Measurements from ENCODE around the gene MARCHF5.

Gene MARCHF5

DNA sequence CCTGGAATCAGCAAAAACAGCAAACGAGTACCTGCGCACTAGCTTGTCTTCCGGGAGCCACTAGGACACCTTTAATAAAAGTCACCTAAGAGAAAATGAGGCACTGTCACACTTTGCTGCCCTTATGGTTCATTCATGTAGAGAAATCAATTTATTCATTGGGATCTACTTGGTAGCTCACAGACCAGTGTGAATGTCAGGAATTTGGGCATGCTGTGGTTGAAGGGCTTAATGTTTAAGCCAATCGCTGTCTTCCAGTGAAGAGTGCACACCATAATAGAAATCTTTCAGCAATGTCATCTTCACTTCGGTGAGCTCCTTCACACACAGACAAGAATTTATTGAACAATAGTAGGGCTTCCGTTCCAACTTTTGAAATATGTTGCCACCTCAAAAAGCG lies 65.1 kb downstream of the MARCHF5 start:
- Histone ChIP-seq H3K27me3 (no peaks in the 10 kb centered on the region), H3K9me3 (no peaks in the 10 kb centered on the region), H3K4me1 (ENCODE audit: control insufficient read depth in 1 of 2, insufficient read depth in 1 of 2, low read depth in 1 of 2, low read length in 1 of 2) (no peaks in the 10 kb centered on the region), H3K36me3 (peaks cover 10% of the 10 kb centered on the region), H3K27ac (no peak overlapping the region), H3K4me3 (ENCODE audit: low read depth in 1 of 2, low read length in 1 of 2) (no peak overlapping the region)
- TF ChIP-seq CTCF (IDR thresholded peaks at IDR 0.05) = no peak

GRCh38 chr10:92363498-92363897 lies 72.5 kb downstream of the MARCHF5 start:
- no peak overlapping the region for H3K27ac ChIP-seq
- no peaks in the 10 kb centered on the region for H3K4me1 ChIP-seq (ENCODE audit: control insufficient read depth in 1 of 2, insufficient read depth in 1 of 2, low read depth in 1 of 2, low read length in 1 of 2)
- TF ChIP-seq CTCF (IDR thresholded peaks at IDR 0.05) = no peak
- no peaks in the 10 kb centered on the region for H3K9me3 ChIP-seq
- no peak overlapping the region for H3K4me3 ChIP-seq (ENCODE audit: low read depth in 1 of 2, low read length in 1 of 2)
- no peaks in the 10 kb centered on the region for H3K36me3 ChIP-seq
- no peaks in the 10 kb centered on the region for H3K27me3 ChIP-seq

GRCh38 chr10:92366412-92367021 lies 75.5 kb downstream of the MARCHF5 start:
- TF ChIP-seq CTCF (IDR thresholded peaks at IDR 0.05) = no peak
- Histone ChIP-seq H3K27me3 (no peaks in the 10 kb centered on the region), H3K4me3 (ENCODE audit: low read depth in 1 of 2, low read length in 1 of 2) (no peak overlapping the region), H3K27ac (no peak overlapping the region), H3K36me3 (no peaks in the 10 kb centered on the region), H3K9me3 (no peaks in the 10 kb centered on the region), H3K4me1 (ENCODE audit: control insufficient read depth in 1 of 2, insufficient read depth in 1 of 2, low read depth in 1 of 2, low read length in 1 of 2) (no peaks in the 10 kb centered on the region)

GRCh38 chr10:92377962-92378361 lies 87.0 kb downstream of the MARCHF5 start:
- Histone ChIP-seq H3K4me1 (ENCODE audit: control insufficient read depth in 1 of 2, insufficient read depth in 1 of 2, low read depth in 1 of 2, low read length in 1 of 2) (no peaks in the 10 kb centered on the region), H3K27me3 (peaks cover 3% of the 10 kb centered on the region), H3K4me3 (ENCODE audit: low read depth in 1 of 2, low read length in 1 of 2) (no peak overlapping the region), H3K9me3 (no peaks in the 10 kb centered on the region), H3K36me3 (no peaks in the 10 kb centered on the region), H3K27ac (no peak overlapping the region)
- TF ChIP-seq CTCF (IDR thresholded peaks at IDR 0.05) = no peak

DNA sequence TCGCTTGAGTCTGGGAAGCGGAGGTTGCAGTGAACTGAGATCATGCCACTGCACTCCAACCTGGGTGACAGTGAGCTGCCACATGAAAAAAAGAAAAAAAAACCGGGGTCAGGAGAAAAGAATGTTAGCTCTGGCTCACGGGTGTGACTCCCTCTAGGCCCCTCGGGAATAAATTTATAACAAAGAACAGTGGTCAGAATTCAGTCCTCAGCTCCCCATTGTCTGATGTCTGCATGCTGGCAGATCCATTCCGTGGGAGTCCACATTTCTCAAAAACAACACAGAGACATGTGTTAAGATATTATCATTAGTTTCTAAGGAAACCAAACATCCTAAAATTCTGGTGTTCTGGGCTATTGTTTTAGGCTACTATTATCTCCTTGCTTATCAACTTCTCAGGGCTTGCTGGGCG lies 90.6 kb downstream of the MARCHF5 start:
- peaks cover 3% of the 10 kb centered on the region for H3K27me3 ChIP-seq
- H3K36me3 ChIP-seq = no peaks in the 10 kb centered on the region
- TF ChIP-seq CTCF (IDR thresholded peaks at IDR 0.05) = no peak
- H3K4me1 ChIP-seq (ENCODE audit: control insufficient read depth in 1 of 2, insufficient read depth in 1 of 2, low read depth in 1 of 2, low read length in 1 of 2) = no peaks in the 10 kb centered on the region
- H3K9me3 ChIP-seq = no peaks in the 10 kb centered on the region
- no peak overlapping the region for H3K27ac ChIP-seq
- H3K4me3 ChIP-seq (ENCODE audit: low read depth in 1 of 2, low read length in 1 of 2) = no peak overlapping the region

DNA sequence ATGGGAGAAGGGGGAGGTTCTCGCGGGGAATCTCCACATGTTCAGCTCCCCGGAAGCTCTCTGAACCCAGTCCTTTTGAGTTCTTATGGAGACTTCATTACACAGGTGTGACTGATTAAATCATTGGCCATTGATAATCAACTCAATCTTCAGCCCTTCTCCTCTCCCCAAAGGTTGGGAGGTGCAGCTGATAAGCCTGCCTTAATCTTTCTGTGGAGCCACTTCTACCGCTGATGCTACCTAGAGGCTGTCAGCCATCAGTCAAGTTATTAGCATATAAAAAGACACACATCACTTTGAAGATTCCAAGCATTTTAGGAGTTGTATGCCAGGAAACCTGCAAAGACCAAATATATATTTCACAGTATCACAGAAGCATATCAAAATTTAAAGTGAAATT lies 91.7 kb downstream of the MARCHF5 start:
- Histone ChIP-seq H3K27ac (no peak overlapping the region), H3K27me3 (peaks cover 3% of the 10 kb centered on the region), H3K9me3 (no peaks in the 10 kb centered on the region), H3K4me1 (ENCODE audit: control insufficient read depth in 1 of 2, insufficient read depth in 1 of 2, low read depth in 1 of 2, low read length in 1 of 2) (no peaks in the 10 kb centered on the region), H3K4me3 (ENCODE audit: low read depth in 1 of 2, low read length in 1 of 2) (no peak overlapping the region), H3K36me3 (no peaks in the 10 kb centered on the region)
- no peak for TF ChIP-seq CTCF (IDR thresholded peaks at IDR 0.05)
